Left ventricle myocardium inferior (tissue), 1 donor: ENCODE measurements around the gene CDK6. TPM values are rescaled to one million over a fixed set of nuclear protein-coding genes. Genes with fewer than 3 reads are reported as not detected.
A peak's percentile ranks its signal among the peaks of the same experiment; 100 is the strongest.

Source experiments
- DNase-seq: peaks from one replicate; pipeline ENCODE4 v3.0.0-alpha.2; 2020
- H3K27ac ChIP-seq: fragments of 200-600 bp; replicated peaks from 2 replicates; pipeline ENCODE4 v1.8.0; 2021
- H3K27me3 ChIP-seq: fragments of 200-600 bp; 2 replicates; pipeline ENCODE4 v1.8.0; 2021; ENCODE audit warnings: low read depth
- H3K36me3 ChIP-seq: fragments of 200-600 bp; 2 replicates; pipeline ENCODE4 v1.8.0; 2021
- H3K4me1 ChIP-seq: fragments of 200-600 bp; 2 replicates; pipeline ENCODE4 v1.8.0; 2021
- H3K4me3 ChIP-seq: fragments of 200-600 bp; 2 replicates; pipeline ENCODE4 v1.8.0; 2021; ENCODE audit warnings: mild to moderate bottlenecking, moderate library complexity
- H3K9me3 ChIP-seq: fragments of 200-600 bp; replicated peaks from 2 replicates; pipeline ENCODE4 v1.8.0; 2021
- intact Hi-C: fragments of 100-400 bp; cut with micrococcal nuclease; formaldehyde crosslinking; loops from one replicate; pipeline ENCODE4 v1.11.0; 2022
- total RNA-seq: library from RNA; stranded (reverse); fragmentation: NEBNext Ultra II Directional; extraction: Animal tissue kit (Norgen Biotek cat#: 25700); gene quantifications from one replicate; pipeline ENCODE4 v1.2.1, GENCODE V29; 2021
- TF ChIP-seq, protein P1 (sequence below): fragments of 200-600 bp; IDR thresholded peaks from 2 replicates; pipeline ENCODE4 v1.8.0; 2021; ENCODE audit warnings: antibody characterized with exemption, mild to moderate bottlenecking, borderline replicate concordance
- donor health status: DM: no; HTN: yes; CAD: no; lungs with severe emphysema.

CDK6 gene
- total RNA-seq, 1 donor from 2014 or later, result 16.5 TPM

DNA sequence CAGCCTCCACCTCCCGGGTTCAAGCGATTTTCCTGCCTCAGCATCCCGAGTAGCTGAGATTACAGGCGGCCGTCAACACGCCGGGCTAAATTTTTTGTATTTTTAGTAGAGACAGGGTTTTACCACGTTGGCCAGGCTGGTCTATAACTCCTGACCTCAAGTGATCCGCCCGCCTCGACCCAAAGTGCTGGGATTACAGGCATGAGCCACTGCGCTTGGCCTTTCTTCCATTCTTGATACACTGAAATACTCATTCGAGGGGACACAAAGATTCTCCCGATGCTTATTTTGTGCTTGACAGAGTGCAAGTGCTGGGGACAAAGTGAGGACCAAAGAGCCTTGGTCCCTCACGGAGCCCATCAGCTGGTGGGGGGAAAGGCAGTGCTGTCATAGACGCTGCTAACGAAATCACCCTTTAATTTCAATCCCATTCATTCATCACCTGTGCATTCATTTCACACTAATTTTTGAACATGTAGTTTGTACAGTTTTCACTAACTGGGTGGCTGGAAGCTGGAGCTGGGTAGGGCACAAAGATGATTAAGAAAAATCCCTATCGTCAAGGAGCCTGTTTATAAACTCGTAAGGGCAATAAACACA is 245.6 kb downstream of the CDK6 start:
- no peak for DNase-seq
- TF ChIP-seq, protein P1, sequence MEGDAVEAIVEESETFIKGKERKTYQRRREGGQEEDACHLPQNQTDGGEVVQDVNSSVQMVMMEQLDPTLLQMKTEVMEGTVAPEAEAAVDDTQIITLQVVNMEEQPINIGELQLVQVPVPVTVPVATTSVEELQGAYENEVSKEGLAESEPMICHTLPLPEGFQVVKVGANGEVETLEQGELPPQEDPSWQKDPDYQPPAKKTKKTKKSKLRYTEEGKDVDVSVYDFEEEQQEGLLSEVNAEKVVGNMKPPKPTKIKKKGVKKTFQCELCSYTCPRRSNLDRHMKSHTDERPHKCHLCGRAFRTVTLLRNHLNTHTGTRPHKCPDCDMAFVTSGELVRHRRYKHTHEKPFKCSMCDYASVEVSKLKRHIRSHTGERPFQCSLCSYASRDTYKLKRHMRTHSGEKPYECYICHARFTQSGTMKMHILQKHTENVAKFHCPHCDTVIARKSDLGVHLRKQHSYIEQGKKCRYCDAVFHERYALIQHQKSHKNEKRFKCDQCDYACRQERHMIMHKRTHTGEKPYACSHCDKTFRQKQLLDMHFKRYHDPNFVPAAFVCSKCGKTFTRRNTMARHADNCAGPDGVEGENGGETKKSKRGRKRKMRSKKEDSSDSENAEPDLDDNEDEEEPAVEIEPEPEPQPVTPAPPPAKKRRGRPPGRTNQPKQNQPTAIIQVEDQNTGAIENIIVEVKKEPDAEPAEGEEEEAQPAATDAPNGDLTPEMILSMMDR, result no peak
- intact Hi-C loops, result no loop called here
- Histone ChIP-seq H3K27ac (peak overlapping the region; percentile 97), H3K9me3 (no peaks in the 10 kb centered on the region), H3K27me3 (no peaks in the 10 kb centered on the region), H3K4me3 (peak overlapping the region; percentile 83), H3K36me3 (no peaks in the 10 kb centered on the region), H3K4me1 (peaks cover 51% of the 10 kb centered on the region)

- H3K4me1 ChIP-seq, result peaks cover 68% of the 10 kb centered on the region
- DNase-seq, result no peak
- intact Hi-C loops, result no loop called here
These were observed 247.3 kb downstream of the CDK6 start for GRCh38 chr7:92589056-92589455.

DNA sequence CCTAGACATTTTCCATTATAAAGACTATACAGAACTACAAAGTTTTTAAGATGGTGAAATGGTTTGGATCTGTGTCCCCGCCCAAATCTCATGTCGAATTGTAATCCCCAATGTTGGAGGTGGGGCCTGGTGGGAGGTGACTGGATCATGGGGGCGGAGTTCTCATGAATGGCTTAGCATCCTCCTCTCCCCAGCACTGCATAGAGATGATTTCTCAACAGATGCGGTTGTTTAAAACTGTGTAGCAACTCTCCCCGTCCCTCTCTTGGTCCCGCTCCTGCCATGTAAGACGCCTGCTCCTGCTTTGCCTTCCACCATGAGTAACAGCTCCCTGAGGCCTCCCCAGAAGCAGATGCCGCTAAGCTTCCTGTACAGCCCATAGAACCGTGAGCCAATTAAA is 247.8 kb downstream of the CDK6 start:
- H3K9me3 ChIP-seq, result no peaks in the 10 kb centered on the region
- H3K4me1 ChIP-seq, result peaks cover 70% of the 10 kb centered on the region
- no peak for DNase-seq
- peak overlapping the region; percentile 97 for H3K27ac ChIP-seq
- no peaks in the 10 kb centered on the region for H3K36me3 ChIP-seq
- TF ChIP-seq, protein P1, result no peak
- intact Hi-C loops, result no loop called here
- H3K4me3 ChIP-seq, result peak overlapping the region; percentile 83
- H3K27me3 ChIP-seq, result no peaks in the 10 kb centered on the region

More at GRCh38 chr7:92589056-92589455, 247.3 kb downstream of the CDK6 start:
- Histone ChIP-seq H3K4me3 (peak overlapping the region; percentile 83), H3K27me3 (no peaks in the 10 kb centered on the region), H3K9me3 (no peaks in the 10 kb centered on the region), H3K27ac (peak overlapping the region; percentile 97), H3K36me3 (no peaks in the 10 kb centered on the region)
- TF ChIP-seq, protein P1, result no peak

GRCh38 chr7:92586841-92587240 is 249.5 kb downstream of the CDK6 start:
- peak overlapping the region; percentile 97 for H3K27ac ChIP-seq

GRCh38 chr7:92586403-92586802 is 250.0 kb downstream of the CDK6 start:
- intact Hi-C loops, result no loop called here
- Histone ChIP-seq H3K9me3 (no peaks in the 10 kb centered on the region), H3K4me3 (peak overlapping the region; percentile 23), H3K36me3 (peaks cover under 1% of the 10 kb centered on the region), H3K27ac (peak overlapping the region; percentile 97), H3K27me3 (no peaks in the 10 kb centered on the region), H3K4me1 (peaks cover 70% of the 10 kb centered on the region)
- no peak for DNase-seq
- TF ChIP-seq, protein P1, result no peak

More at GRCh38 chr7:92586841-92587240, 249.5 kb downstream of the CDK6 start:
- H3K36me3 ChIP-seq, result no peaks in the 10 kb centered on the region
- intact Hi-C loops, result no loop called here
- TF ChIP-seq, protein P1, result no peak
- no peaks in the 10 kb centered on the region for H3K9me3 ChIP-seq
- H3K27me3 ChIP-seq, result no peaks in the 10 kb centered on the region
- DNase-seq, result no peak
- H3K4me1 ChIP-seq, result peaks cover 70% of the 10 kb centered on the region
- H3K4me3 ChIP-seq, result peak overlapping the region; percentile 23
